GM21737 (cell line): ENCODE measurements around the gene PORCN.
A peak's percentile ranks its signal among the peaks of the same experiment; 100 is the strongest.

Source experiments
- ATAC-seq: cut with Tn5 transposase; IDR thresholded peaks from one replicate; pipeline ENCODE4 v1.9.1; 2021; ENCODE audit warnings: mild to moderate bottlenecking, moderate library complexity; ENCODE audit not compliant: unreplicated experiment

PORCN gene

DNA sequence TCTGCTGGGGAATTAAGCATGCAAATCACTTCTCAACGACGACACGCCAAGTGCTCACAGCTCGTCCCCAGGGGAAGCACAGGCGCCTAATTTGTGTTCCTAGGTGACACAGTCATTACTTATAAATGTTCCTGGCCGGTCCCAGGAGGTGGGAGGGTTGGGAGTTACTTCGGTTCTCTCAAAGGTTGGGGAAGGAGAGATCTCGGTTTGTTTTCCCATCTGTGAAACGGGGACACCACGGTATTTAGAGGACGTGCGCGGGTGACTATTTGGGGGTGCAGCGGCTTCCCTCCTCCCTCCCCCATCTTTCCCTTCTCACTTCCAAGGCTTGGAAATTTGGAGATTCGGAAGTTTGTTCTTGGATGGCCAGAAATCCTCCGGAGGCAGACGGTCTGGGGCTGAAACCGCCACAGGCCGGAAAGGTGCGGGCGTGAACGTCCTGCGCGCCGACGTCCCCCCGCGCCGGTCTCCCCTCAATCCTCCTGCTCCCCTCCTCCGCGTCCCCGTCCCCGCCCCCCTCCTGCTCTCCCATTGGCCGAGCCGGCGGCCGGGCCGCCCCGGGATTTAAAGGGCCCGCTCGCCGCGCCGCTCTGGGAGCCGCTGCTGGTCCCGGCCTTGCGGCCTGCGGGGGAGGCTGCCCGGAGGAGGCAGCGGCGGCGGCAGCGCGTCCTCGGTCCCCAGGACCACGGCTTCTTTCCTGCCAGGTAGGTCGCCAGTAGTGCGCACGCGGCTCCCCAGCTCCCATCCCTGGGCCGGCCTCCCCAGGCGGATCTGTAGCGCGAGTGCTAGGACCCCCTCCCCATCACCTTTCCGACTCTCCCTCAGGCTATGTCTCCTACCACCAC lies at the start of gene PORCN:
Gene PORCN, plus strand, starts transcription at position 593 of the 845 bp plus-strand sequence. CDS start 829 bp downstream, outside the sequence.
- peak; percentile 73 for ATAC-seq

DNA sequence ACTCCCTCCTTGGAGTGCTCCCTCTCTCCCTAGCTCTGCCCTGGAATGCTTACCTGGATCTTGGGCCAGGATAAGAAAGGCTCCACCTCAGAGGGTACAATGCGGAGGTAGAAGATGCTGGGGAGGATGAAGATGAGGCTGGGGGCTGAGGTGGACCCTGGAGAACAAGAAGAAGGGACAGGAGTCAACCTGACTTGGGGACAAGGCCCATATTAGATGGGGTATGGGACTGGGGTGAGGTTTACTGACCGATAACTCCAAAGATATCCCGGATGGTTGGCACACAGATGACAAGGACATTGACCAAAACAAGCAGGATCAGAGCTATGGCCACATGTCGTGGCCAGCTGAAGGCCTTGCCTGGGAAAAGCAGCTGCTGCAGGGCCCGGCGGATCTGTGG lies 49.3 kb upstream of the PORCN start:
- no peak for ATAC-seq

DNA sequence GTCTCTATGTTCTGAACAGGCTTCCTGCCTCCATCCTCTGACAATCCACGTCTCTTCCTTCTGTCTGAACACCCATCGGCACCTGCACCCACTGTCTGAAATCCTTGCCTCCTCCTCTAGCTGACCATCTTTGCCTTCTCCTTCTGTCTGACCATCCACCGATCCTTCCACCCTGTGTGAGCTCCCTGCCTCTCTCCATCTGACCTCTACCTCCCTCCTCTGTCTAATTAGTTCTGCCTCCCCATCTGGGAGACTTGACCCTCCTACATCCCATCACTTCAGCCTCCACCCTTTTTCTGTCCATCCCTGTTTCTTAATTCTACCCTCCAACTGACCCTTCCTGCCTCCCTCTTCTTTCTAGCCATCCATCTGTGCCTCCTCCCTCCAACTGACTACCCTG lies 48.8 kb upstream of the PORCN start:
- no peak for ATAC-seq

- ATAC-seq, result no peak
These were observed 48.2 kb upstream of the PORCN start for GRCh38 chrX:48460606-48461005.

GRCh38 chrX:48461830-48462229 lies 47.0 kb upstream of the PORCN start:
- no peak for ATAC-seq

DNA sequence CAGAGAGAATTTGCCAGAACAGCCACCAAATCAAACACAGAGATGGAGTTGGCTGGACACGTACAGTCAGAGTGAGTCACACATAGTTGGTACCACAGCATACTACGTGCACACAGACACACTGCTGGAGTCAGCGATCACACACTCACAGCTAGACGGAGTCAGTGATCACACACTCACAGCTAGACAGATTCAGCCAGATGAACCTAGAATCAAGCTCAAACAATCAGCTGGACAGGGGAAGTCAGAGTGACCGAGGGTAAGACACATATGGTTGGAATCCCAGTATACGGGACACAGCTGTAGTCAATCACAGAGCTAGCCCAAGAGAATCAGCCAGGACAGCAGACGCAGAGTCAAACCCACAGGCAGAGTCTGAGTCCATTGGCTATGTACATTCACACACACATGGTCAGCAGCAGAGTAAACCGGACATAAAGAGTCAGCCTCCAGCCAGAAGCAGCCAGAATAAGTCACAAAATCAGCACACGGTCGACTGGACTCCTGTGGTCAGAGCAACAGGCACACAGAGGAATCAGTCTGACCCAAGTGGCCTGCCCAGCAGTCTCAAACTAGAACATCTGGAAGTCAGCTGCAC lies 43.4 kb upstream of the PORCN start:
- ATAC-seq, result no peak

DNA sequence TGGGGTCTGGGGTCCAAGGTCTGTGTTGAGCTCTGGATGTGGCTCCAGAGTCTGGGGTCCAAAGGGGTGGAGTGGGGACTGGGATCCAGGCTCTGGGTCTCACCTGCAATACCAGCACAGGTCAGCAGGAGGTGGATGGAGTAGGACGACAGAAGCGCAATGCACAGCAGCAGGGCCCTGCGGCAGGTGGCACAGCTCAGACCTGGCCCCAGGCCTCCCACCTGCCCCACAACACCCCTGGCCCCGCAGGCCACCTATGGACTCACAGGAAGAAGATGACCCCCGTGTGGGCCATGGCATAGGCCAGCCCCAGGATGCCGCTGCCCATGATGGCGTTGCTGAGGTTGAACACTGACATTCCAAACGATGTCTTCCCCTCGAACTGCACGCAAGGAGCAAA lies 42.1 kb upstream of the PORCN start:
- no peak for ATAC-seq

GRCh38 chrX:48467281-48467761 lies 41.5 kb upstream of the PORCN start:
- no peak for ATAC-seq

- no peak for ATAC-seq
These were observed 40.5 kb upstream of the PORCN start for GRCh38 chrX:48468247-48468671.

- no peak for ATAC-seq
These were observed 39.8 kb upstream of the PORCN start for GRCh38 chrX:48468693-48469691.

- ATAC-seq, result no peak
These were observed 38.5 kb upstream of the PORCN start, which contains the start of gene SLC38A5 for GRCh38 chrX:48470110-48470832. Gene SLC38A5 (minus strand): TSS chrX:48470260. CDS start chrX:48467924, 2,336 bp downstream.

GRCh38 chrX:48470833-48471118 lies 38.0 kb upstream of the PORCN start:
- ATAC-seq, result no peak

DNA sequence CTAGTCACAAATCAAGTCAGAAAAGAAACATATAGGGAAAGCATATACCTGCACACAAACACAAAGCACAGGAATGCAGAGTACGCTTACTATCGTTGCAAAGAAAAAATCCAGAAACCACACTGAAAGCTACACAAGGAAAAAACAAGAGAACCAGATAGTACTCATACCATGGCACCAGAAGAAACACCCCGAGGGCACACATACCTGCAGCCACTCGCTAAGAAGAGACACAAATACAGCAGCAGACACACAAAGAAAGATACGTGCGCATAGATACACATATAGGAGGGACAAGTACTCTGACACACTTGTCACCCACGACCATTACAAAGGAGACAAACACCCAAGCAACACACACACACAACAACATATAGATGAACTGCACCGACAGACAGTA lies 37.3 kb upstream of the PORCN start:
- ATAC-seq, result no peak

DNA sequence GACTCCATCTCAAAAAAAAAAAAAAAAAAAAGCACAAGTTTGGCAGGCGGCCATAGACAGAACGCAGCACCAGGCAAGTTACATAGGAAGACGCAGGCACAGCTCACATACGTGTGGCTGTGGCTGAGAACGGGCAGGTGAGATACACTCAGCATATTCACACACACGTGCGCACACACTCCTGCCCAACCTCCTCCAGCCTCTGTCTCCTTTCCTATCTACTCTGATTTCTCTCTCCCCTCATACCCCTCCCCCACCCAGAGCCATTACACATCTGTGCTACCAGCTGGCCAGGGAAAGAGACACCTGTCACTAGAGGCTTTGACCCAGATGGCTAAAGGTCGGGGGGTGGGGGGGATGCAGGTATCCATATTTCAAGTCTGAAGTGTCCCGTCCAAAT lies 36.6 kb upstream of the PORCN start:
- no peak for ATAC-seq

DNA sequence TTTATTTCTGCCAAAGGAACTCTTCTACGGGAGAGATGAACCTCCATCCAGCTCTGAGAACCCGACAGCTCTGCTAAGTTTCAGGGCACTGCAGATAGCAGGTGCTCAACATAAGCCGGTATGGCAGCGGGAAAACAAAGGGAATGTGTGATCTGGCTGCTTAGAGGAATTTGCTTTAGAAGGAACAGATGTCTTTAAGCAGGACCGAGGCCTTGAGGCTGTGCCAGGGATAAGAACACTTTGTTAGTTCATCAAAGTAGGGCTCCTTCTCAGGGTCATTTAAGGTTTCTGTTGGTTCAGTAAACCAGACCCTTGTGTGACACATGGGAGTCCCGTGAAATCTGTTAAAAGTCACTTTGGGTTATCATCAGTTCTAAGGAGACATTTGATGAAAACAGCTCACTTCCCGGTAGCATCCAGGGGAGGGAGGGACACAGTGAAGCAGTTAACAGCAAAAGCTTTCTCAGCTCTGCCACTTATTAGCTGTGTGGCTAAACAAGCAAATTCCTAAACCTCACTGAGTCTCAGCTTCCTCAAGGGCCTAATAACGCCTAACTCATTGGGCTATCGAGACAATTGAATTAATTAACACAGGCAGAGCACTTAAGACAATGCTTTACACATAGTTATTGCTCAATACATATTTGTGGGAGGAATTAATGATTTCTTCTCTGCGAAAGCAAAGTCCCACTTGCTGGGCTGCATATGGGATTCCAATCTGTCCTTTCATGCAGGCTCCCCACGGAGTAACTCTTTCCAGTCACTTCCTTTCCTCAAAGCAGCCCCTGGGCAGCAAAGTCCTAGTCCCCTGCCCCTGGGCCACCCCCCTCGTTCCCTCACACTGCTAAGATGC lies 35.7 kb upstream of the PORCN start:
- ATAC-seq, result no peak

DNA sequence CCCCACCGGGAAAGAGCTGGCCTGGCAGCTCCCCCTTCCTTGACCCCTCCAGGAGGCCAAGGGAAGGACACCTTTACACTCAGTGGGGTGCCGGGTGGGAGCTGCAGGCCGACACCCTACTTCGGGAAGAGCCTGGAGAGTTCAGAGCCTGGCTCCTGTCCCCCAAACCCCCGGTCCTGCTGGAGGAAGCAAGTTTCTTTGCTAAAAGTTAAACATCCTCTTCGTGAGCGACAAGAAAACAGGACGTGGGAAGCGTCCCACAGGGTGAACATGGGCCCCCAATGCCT lies 35.1 kb upstream of the PORCN start:
- no peak for ATAC-seq

- ATAC-seq, result no peak
These were observed 34.7 kb upstream of the PORCN start for GRCh38 chrX:48474127-48474526.

DNA sequence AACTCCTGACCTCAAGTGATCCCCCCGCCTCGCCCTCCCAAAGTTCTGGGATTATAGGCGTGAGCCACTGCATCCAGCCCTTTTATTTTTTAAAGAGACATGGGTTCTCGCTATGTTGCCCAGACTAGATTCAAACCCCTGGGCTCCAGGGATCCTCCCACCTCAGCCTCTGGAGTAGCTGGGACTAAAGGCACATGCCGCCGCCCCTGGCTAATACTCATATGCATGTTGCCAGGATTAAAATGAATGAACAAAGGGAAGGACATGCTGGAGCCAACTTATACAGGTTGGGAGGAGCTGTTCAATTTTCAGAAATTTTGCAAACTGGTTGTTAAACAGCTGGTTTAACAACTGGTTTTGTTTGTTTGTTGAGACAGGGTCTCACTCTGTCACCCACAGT lies 34.2 kb upstream of the PORCN start:
- ATAC-seq, result no peak

DNA sequence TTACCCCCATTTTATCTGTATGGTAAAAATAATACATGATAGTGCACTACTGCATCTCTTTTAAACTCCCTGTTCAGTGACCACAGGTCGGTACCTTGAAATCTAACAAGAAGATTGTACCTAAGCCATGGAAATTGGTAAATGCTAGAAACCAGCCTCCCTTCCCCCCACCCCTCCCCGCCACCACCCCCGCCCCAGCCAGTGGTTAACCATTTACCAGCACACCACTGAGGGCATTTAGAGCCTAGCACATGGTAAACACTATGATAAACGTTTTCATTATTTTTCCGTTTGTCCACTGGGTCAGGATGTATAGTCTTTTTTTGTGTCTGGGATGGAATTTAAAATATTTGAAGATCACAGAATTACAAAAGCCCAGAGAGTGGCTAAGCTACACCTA lies 33.5 kb upstream of the PORCN start:
- ATAC-seq, result no peak
